ENCODE measurements around the gene RALGPS1. TPM values are rescaled to one million over a fixed set of nuclear protein-coding genes. Genes with fewer than 3 reads are reported as not detected.

Gene RALGPS1
- total RNA-seq, 2 donors from 2014 or later: 1.4 to 13.8 TPM

GRCh38 chr9:127116957-127117356 lies 202.4 kb downstream of the RALGPS1 start:
- peak in 1 of 2 donors; percentile 7 for ATAC-seq

GRCh38 chr9:127117801-127118200 lies 203.2 kb downstream of the RALGPS1 start:
- DNase-seq (ENCODE audit: low spot score in 2 of 2) (no peak), ATAC-seq (no peak)
- H3K27ac Mint-ChIP-seq: no peak overlapping the region
- no peaks in the 10 kb centered on the region for H3K36me3 Mint-ChIP-seq
- no peaks in the 10 kb centered on the region for H3K9me3 Mint-ChIP-seq

More at GRCh38 chr9:127116957-127117356, 202.4 kb downstream of the RALGPS1 start:
- no peaks in the 10 kb centered on the region for H3K9me3 Mint-ChIP-seq
- DNase-seq (ENCODE audit: low spot score in 2 of 2): no peak
- no peaks in the 10 kb centered on the region for H3K36me3 Mint-ChIP-seq
- H3K27ac Mint-ChIP-seq: no peak overlapping the region

GRCh38 chr9:127118597-127119319 lies 204.2 kb downstream of the RALGPS1 start:
- DNase-seq (ENCODE audit: low spot score in 2 of 2) (no peak), ATAC-seq (no peak)
- no peaks in the 10 kb centered on the region for H3K36me3 Mint-ChIP-seq
- H3K9me3 Mint-ChIP-seq: no peaks in the 10 kb centered on the region
- H3K27ac Mint-ChIP-seq: peak overlapping the region in 1 of 2 donors; percentile 22

GRCh38 chr9:127119320-127119709 lies 204.7 kb downstream of the RALGPS1 start:
- no peak overlapping the region for H3K27ac Mint-ChIP-seq
- H3K9me3 Mint-ChIP-seq: no peaks in the 10 kb centered on the region
- DNase-seq (ENCODE audit: low spot score in 2 of 2) (no peak), ATAC-seq (no peak)
- H3K36me3 Mint-ChIP-seq: no peaks in the 10 kb centered on the region

GRCh38 chr9:127121628-127122175 lies 207.1 kb downstream of the RALGPS1 start:
- no peak for ATAC-seq
- DNase-seq (ENCODE audit: low spot score in 2 of 2): no peak
- no peaks in the 10 kb centered on the region for H3K36me3 Mint-ChIP-seq
- H3K9me3 Mint-ChIP-seq: no peaks in the 10 kb centered on the region
- H3K27ac Mint-ChIP-seq: no peak overlapping the region

GRCh38 chr9:127122176-127123063 lies 207.8 kb downstream of the RALGPS1 start, which contains the start of gene ANGPTL2:
TSS of gene ANGPTL2 (minus strand) at chr9:127122635. CDS start at chr9:127108731, 13,904 bp downstream.
- peak; percentile 62 to 68 for ATAC-seq
- DNase-seq (ENCODE audit: low spot score in 2 of 2): no peak
- Mint-ChIP-seq H3K27ac (no peak within 1 kb of the TSS), H3K36me3 (no peaks in the 10 kb centered on the region), H3K9me3 (no peaks in the 10 kb centered on the region)

GRCh38 chr9:127123064-127123890 lies 208.7 kb downstream of the RALGPS1 start:
- H3K9me3 Mint-ChIP-seq: no peaks in the 10 kb centered on the region
- no peak for DNase-seq (ENCODE audit: low spot score in 2 of 2)
- H3K27ac Mint-ChIP-seq: no peak overlapping the region
- ATAC-seq: no peak
- H3K36me3 Mint-ChIP-seq: no peaks in the 10 kb centered on the region

GRCh38 chr9:127124111-127124531 lies 209.5 kb downstream of the RALGPS1 start:
- ATAC-seq: no peak
- Mint-ChIP-seq H3K9me3 (no peaks in the 10 kb centered on the region), H3K36me3 (no peaks in the 10 kb centered on the region)

GRCh38 chr9:127124792-127125191 lies 210.2 kb downstream of the RALGPS1 start:
- no peak for ATAC-seq
- no peak overlapping the region for H3K27ac Mint-ChIP-seq
- no peaks in the 10 kb centered on the region for H3K9me3 Mint-ChIP-seq
- no peak for DNase-seq (ENCODE audit: low spot score in 2 of 2)
- H3K36me3 Mint-ChIP-seq: no peaks in the 10 kb centered on the region

More at GRCh38 chr9:127124111-127124531, 209.5 kb downstream of the RALGPS1 start:
- DNase-seq (ENCODE audit: low spot score in 2 of 2): no peak
- no peak overlapping the region for H3K27ac Mint-ChIP-seq

GRCh38 chr9:127126971-127127370 lies 212.4 kb downstream of the RALGPS1 start:
- Mint-ChIP-seq H3K9me3 (no peaks in the 10 kb centered on the region), H3K27ac (no peak overlapping the region), H3K36me3 (no peaks in the 10 kb centered on the region)
- DNase-seq (ENCODE audit: low spot score in 2 of 2) (no peak), ATAC-seq (no peak)

- ATAC-seq (peak in 1 of 2 donors; percentile 50), DNase-seq (ENCODE audit: low spot score in 2 of 2) (no peak)
- Mint-ChIP-seq H3K36me3 (no peaks in the 10 kb centered on the region), H3K27ac (no peak overlapping the region), H3K9me3 (no peaks in the 10 kb centered on the region)
Observed at GRCh38 chr9:127128341-127129072, 213.9 kb downstream of the RALGPS1 start.

- ATAC-seq (no peak), DNase-seq (ENCODE audit: low spot score in 2 of 2) (no peak)
- Mint-ChIP-seq H3K9me3 (no peaks in the 10 kb centered on the region), H3K27ac (no peak overlapping the region), H3K36me3 (no peaks in the 10 kb centered on the region)
Observed at GRCh38 chr9:127129073-127129717, 214.6 kb downstream of the RALGPS1 start.

GRCh38 chr9:127129718-127130085 lies 215.1 kb downstream of the RALGPS1 start:
- H3K27ac Mint-ChIP-seq: no peak overlapping the region
- no peak for DNase-seq (ENCODE audit: low spot score in 2 of 2)
- ATAC-seq: no peak
- no peaks in the 10 kb centered on the region for H3K36me3 Mint-ChIP-seq
- H3K9me3 Mint-ChIP-seq: no peaks in the 10 kb centered on the region

GRCh38 chr9:127130235-127130634 lies 215.7 kb downstream of the RALGPS1 start:
- no peak for DNase-seq (ENCODE audit: low spot score in 2 of 2)
- H3K9me3 Mint-ChIP-seq: no peaks in the 10 kb centered on the region

More at GRCh38 chr9:127130235-127130634, 215.7 kb downstream of the RALGPS1 start:
- no peak for ATAC-seq
- no peak overlapping the region for H3K27ac Mint-ChIP-seq
- H3K36me3 Mint-ChIP-seq: no peaks in the 10 kb centered on the region
